Bronchial epithelial cell (primary cell): ENCODE data around the gene MAJIN. TPM values are rescaled to one million over a fixed set of nuclear protein-coding genes. Genes with fewer than 3 reads are reported as not detected.
A peak's percentile ranks its signal among the peaks of the same experiment; 100 is the strongest.

ENCODE experiments used
- DNase-seq: peaks from one replicate; pipeline ENCODE4 v3.0.0-alpha.2; 2010; ENCODE audit warnings: low read depth
- FAIRE-seq: peaks from 2 replicates; lab custom pipeline; 2011; peaks lifted over from hg19 to GRCh38; lab: Jason Lieb, UNC
- H3K27me3 ChIP-seq: 2 replicates; pipeline ENCODE4 v1.5.1; 2011; ENCODE audit warnings: low read length; ENCODE audit not compliant: control insufficient read depth, insufficient read depth
- H3K36me3 ChIP-seq: 2 replicates; pipeline ENCODE4 v1.5.1; 2011; ENCODE audit warnings: low read length; ENCODE audit not compliant: control insufficient read depth, insufficient read depth
- H3K4me3 ChIP-seq: 2 replicates; pipeline ENCODE4 v1.5.1; 2011; ENCODE audit warnings: mild to moderate bottlenecking, low read depth, low read length, control low read depth
- CTCF ChIP-seq: IDR thresholded peaks from 2 replicates; pipeline ENCODE4 v1.5.1; 2011; ENCODE audit warnings: mild to moderate bottlenecking, moderate library complexity, low read length, control low read depth, inconsistent platforms; ENCODE audit not compliant: insufficient read depth, severe bottlenecking
- total RNA-seq: library from RNA; depleted of rRNA; stranded (reverse); fragments of >200 nt; gene quantifications from 2 replicates; pipeline ENCODE4 v1.2.1, GENCODE V29; 2014

The MAJIN gene
- total RNA-seq, 1 donor from 2014 or later: not detected

DNA sequence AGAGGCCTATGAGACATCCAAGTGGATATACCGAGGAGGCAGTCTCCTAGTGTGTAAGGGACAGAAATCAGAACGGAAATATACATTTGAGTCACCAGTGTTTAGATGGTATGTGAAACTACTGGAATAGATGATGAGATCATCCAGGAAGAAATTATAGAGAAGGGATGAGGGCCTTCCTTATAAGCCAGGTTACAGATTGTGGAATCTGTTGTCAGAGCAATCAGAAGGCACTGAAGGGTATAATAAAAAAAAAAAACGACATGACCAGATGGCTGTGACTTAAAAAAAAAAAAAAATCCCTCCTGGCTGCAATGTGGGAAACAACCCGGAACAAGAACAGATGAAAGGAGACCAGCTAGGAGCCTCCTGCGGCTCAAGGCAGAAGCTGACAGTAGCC, 2.7 kb downstream of the MAJIN start:
- TF ChIP-seq CTCF: no peak
- H3K27me3 ChIP-seq: no peaks in the 10 kb centered on the region
- no peaks in the 10 kb centered on the region for H3K36me3 ChIP-seq
- H3K4me3 ChIP-seq: no peak overlapping the region
- peak; percentile 97 for DNase-seq
- FAIRE-seq: no peak

DNA sequence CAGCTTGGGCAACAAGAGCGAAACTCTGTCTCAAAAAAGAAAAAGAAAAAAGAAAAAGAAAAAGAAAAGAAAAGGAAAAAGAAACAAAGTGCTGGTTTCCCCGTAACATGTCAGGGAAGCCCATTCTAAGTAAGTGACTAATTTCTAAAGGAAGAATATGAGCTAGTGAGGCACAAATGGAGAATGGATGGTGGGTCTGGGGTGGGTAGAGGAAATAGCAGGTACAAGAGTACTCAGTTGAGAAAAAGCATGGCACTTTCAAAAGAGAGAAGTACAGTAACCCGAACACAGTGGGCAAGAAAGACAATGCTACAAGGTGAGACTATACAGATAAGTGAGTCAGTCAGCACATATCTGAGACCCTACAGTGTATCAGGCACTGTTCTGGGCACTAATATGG, 4.5 kb downstream of the MAJIN start:
- H3K4me3 ChIP-seq: no peak overlapping the region
- FAIRE-seq (no peak), DNase-seq (no peak)
- H3K36me3 ChIP-seq: no peaks in the 10 kb centered on the region
- H3K27me3 ChIP-seq: no peaks in the 10 kb centered on the region
- TF ChIP-seq CTCF: no peak

- DNase-seq (no peak), FAIRE-seq (no peak)
Observed at GRCh38 chr11:64963072-64963631, 8.8 kb downstream of the MAJIN start.

DNA sequence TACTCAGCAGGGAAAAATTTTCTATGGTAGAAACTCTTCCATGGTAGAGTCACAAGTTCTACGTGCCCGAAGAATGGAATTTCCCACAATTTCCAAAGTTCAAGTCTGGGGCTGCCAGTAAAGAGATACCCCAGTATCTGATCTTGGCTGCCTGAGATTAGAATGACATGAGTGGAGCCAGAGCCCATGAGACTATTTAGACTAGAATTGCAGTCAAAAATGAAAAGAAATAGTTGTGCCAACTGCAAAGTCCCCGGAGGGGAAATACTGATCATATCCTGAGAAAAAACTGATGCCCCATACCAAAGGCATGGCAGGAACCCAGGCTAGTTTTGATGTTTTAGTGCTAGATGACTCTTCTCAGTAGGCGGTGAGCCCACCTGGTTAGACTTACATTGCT, 11.2 kb downstream of the MAJIN start:
- FAIRE-seq: no peak
- H3K4me3 ChIP-seq: no peak overlapping the region

More at GRCh38 chr11:64963072-64963631, 8.8 kb downstream of the MAJIN start:
- Histone ChIP-seq H3K36me3 (no peaks in the 10 kb centered on the region), H3K27me3 (no peaks in the 10 kb centered on the region), H3K4me3 (no peak overlapping the region)
- TF ChIP-seq CTCF: no peak

DNA sequence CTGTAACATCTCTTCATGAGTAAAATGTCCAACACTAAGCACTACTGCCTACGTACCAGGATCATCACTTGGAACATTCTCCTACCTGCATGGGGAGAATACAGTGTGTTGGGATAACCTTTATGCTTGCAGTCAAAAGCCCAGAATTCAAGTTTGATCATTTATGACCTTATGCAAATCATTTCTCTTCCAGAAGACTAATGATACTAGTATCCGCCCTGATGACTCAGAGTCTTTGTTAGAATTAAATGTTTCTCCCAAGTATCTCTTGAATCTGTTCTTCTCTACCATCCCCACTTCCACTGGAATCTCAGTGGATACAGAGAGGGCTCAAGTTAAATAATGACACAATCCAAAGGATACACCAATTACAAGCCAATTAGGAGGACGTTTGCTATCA, 12.4 kb downstream of the MAJIN start:
- FAIRE-seq (no peak), DNase-seq (peak; percentile 36)
- no peaks in the 10 kb centered on the region for H3K36me3 ChIP-seq
- no peak overlapping the region for H3K4me3 ChIP-seq
- no peak for TF ChIP-seq CTCF
- no peaks in the 10 kb centered on the region for H3K27me3 ChIP-seq

More for the DNA sequence above, 11.2 kb downstream of the MAJIN start:
- H3K36me3 ChIP-seq: no peaks in the 10 kb centered on the region
- no peak for TF ChIP-seq CTCF
- no peaks in the 10 kb centered on the region for H3K27me3 ChIP-seq
- no peak for DNase-seq

DNA sequence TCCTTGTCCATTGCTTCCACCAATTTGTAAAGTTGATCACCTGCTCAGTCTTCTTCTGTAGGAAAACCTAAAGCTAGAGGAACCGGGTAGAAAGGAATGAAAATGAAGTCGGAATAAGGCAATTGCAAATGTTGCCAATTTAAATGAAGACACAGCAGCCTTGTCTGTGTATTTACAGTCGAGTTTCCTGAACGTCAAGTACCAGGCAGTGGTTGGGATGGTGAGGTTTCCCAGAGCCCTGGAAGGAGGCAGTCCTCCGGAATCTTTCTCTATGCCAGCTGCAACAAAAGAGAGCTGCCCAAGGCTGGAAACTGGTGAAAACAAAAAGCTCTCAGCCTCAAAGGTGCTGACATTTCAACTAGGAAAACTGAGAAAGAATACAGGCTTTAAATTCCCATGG, 17.7 kb downstream of the MAJIN start:
- FAIRE-seq (no peak), DNase-seq (no peak)
- no peak for TF ChIP-seq CTCF

More for the DNA sequence above, 17.7 kb downstream of the MAJIN start:
- H3K27me3 ChIP-seq: no peaks in the 10 kb centered on the region
- no peak overlapping the region for H3K4me3 ChIP-seq
- no peaks in the 10 kb centered on the region for H3K36me3 ChIP-seq
